Mucosa of descending colon (tissue), 3 donors: ENCODE data around the gene MYO3B. TPM values are rescaled to one million over a fixed set of nuclear protein-coding genes. Genes with fewer than 3 reads are reported as not detected.

Experiments used
- ATAC-seq: fragments of 200-7000 bp; cut with Tn5 transposase; one replicate; pipeline ENCODE4 v1.9.1; 2020; ENCODE audit warnings: mild to moderate bottlenecking, moderate library complexity
- DNase-seq, 3 donors: peaks; one replicate each; pipeline ENCODE4 v3.0.0-alpha.2; 2020
- H3K36me3 ChIP-seq: fragments of 200-600 bp; one replicate; pipeline ENCODE4 v1.8.0; 2021; ENCODE audit warnings: low read depth, mild to moderate bottlenecking
- H3K4me1 ChIP-seq: fragments of 200-600 bp; one replicate; pipeline ENCODE4 v1.8.0; 2021; ENCODE audit warnings: low read depth, mild to moderate bottlenecking
- H3K4me3 ChIP-seq: fragments of 200-600 bp; one replicate; pipeline ENCODE4 v1.8.0; 2021; ENCODE audit warnings: mild to moderate bottlenecking
- H3K9me3 ChIP-seq: fragments of 200-600 bp; one replicate; pipeline ENCODE4 v1.8.0; 2021; ENCODE audit warnings: mild to moderate bottlenecking
- CTCF ChIP-seq: fragments of 200-600 bp; IDR thresholded peaks from one replicate; pipeline ENCODE4 v1.8.0; 2022; ENCODE audit warnings: antibody characterized with exemption, mild to moderate bottlenecking
- intact Hi-C, 2 donors: fragments of 100-400 bp; cut with DNase I in 1 of 2; cut with micrococcal nuclease in 1 of 2; formaldehyde crosslinking; loops; one replicate each; pipeline versions ENCODE4 v1.11.0 to v1.11.1; 2022; cut with DNase I, micrococcal nuclease
- total RNA-seq, 3 donors: library from RNA; stranded (reverse); fragmentation: NEBNext Ultra II Directional in 2 of 3; extraction: Animal tissue kit (Norgen Biotek cat#: 25700) in 2 of 3; gene quantifications; one replicate each; pipeline versions ENCODE4 v1.2.1 to v1.2.4, GENCODE V29; 2021 to 2023
- donor health status: DM: no; HTN: no; CAD: no; lungs with moderate emphysema.
- donor health status: DM: no; HTN: no; CAD: no.
- donor health status: DM: no; HTN: yes; CAD: no.

The MYO3B gene
- total RNA-seq, 3 donors from 2014 or later: 0.06 to 0.39 (median 0.09) TPM

- no peak for TF ChIP-seq CTCF
- intact Hi-C loops: no loop called here
- ATAC-seq: no peak
- Histone ChIP-seq H3K4me3 (no peak overlapping the region), H3K36me3 (no peaks in the 10 kb centered on the region), H3K4me1 (no peaks in the 10 kb centered on the region), H3K9me3 (no peaks in the 10 kb centered on the region)
- no peak for DNase-seq
Observed at GRCh38 chr2:170221317-170222288, 43.7 kb downstream of the MYO3B start.

DNA sequence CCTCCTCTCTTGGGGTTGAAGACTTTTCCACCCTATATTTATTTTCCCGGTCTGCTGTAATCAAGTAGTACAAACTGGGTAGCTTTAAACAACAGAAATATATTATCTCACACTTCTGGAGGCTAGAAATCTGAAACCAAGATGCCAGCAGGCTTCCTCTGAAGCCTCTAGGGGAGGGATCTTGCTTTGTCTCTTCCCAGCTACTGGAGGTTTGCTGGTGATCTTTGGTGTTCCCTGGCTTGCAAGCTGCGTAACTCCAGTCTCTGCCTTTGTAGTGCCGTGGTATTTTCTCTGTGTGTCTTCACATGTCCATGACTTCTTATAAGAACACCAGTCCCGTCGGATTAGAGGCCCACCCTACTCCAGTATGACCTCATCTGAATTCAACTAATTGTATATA lies 44.4 kb downstream of the MYO3B start:
- DNase-seq: no peak
- Histone ChIP-seq H3K9me3 (no peaks in the 10 kb centered on the region), H3K36me3 (no peaks in the 10 kb centered on the region), H3K4me3 (no peak overlapping the region), H3K4me1 (no peaks in the 10 kb centered on the region)
- intact Hi-C loops: no loop called here
- ATAC-seq: no peak
- no peak for TF ChIP-seq CTCF

DNA sequence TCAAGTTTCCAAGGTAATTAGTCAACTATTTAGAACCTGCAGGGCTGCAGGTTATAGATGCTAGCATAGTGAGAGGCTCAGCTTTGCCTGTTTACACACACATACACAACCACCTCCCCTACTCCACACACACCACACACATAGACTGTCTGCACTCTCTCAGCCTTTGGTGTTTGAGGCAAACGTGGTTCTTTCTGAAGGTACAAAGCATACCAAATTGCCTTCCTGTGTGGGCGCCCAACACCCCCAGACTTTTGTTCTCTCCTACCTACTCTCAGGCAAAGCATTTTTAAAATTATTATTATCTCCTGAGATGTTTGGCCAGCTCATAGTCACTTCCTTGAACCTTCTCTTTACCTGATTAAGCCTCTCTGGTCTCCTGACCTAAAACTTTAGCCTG lies 44.9 kb downstream of the MYO3B start:
- H3K9me3 ChIP-seq: no peaks in the 10 kb centered on the region
- intact Hi-C loops: no loop called here
- no peak overlapping the region for H3K4me3 ChIP-seq
- no peaks in the 10 kb centered on the region for H3K36me3 ChIP-seq
- H3K4me1 ChIP-seq: no peaks in the 10 kb centered on the region
- DNase-seq (no peak), ATAC-seq (no peak)
- no peak for TF ChIP-seq CTCF

DNA sequence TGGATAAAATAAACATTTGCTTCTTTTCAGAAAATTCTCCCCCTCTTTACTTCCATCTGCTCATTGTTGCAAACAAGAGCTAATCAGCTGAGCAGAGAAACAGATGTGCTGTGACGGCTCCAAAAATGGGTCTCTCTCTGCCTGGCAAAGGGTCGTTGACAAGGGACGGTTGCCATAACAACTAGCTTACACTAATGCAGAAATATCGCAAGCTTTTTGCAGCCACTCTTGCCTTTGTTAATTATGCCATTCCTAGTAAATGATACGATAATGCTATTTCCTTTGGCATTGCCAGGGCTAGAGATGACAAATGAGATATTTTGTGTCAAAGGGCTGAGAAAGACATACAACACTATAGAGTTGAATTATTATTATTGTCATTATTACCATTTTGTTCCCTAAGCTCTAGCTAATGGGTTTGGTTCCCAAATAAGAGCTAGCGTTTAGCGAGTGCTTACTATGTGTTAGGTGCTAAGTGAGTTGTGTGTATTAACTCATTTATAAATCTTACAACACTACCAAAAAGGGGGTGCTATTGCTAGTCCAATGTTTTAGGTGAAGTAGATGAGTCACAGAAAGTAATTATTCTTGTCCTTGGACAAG lies 46.8 kb downstream of the MYO3B start:
- DNase-seq: no peak
- Histone ChIP-seq H3K36me3 (no peaks in the 10 kb centered on the region), H3K9me3 (no peaks in the 10 kb centered on the region), H3K4me3 (no peak overlapping the region), H3K4me1 (no peaks in the 10 kb centered on the region)
- ATAC-seq: no peak
- intact Hi-C loops: no loop called here
- TF ChIP-seq CTCF: no peak

GRCh38 chr2:170226216-170226615 lies 48.3 kb downstream of the MYO3B start:
- Histone ChIP-seq H3K4me1 (no peaks in the 10 kb centered on the region), H3K36me3 (no peaks in the 10 kb centered on the region), H3K4me3 (no peak overlapping the region), H3K9me3 (no peaks in the 10 kb centered on the region)
- no peak for ATAC-seq
- no peak for DNase-seq
- no peak for TF ChIP-seq CTCF
- intact Hi-C loops: no loop called here
